ENCODE data around the gene HOXB6. TPM values are rescaled to one million over a fixed set of nuclear protein-coding genes. Genes with fewer than 3 reads are reported as not detected.

HOXB6 gene
- total RNA-seq, 1 donor from 2014 or later, result 0.28 TPM

- peak; percentile 29 for ATAC-seq
These were observed 25.9 kb downstream of the HOXB6 start for GRCh38 chr17:48578616-48579470.

GRCh38 chr17:48577946-48578615 lies 26.7 kb downstream of the HOXB6 start, which contains the start of gene HOXB4:
Gene HOXB4, minus strand, starts transcription at chr17:48578350. Its CDS starts 31 bp downstream, at chr17:48578319.
- peak; percentile 20 for ATAC-seq

- peak; percentile 4 for ATAC-seq
These were observed 27.3 kb downstream of the HOXB6 start for GRCh38 chr17:48577330-48577945.

- ATAC-seq, result peak; percentile 20
These were observed 28.1 kb downstream of the HOXB6 start for GRCh38 chr17:48576479-48577309.

GRCh38 chr17:48575673-48576478 lies 28.9 kb downstream of the HOXB6 start:
- no peak for ATAC-seq

- ATAC-seq, result no peak
These were observed 29.7 kb downstream of the HOXB6 start for GRCh38 chr17:48575066-48575582.

GRCh38 chr17:48574505-48575065 lies 30.2 kb downstream of the HOXB6 start:
- ATAC-seq, result no peak

GRCh38 chr17:48571826-48572417 lies 32.9 kb downstream of the HOXB6 start:
- no peak for ATAC-seq

- no peak for ATAC-seq
These were observed 33.6 kb downstream of the HOXB6 start for GRCh38 chr17:48571024-48571818.

GRCh38 chr17:48570325-48571023 lies 34.3 kb downstream of the HOXB6 start:
- no peak for ATAC-seq

GRCh38 chr17:48569674-48570324 lies 35.0 kb downstream of the HOXB6 start:
- no peak for ATAC-seq

GRCh38 chr17:48569240-48569582 lies 35.6 kb downstream of the HOXB6 start:
- ATAC-seq, result no peak

GRCh38 chr17:48568499-48569239 lies 36.1 kb downstream of the HOXB6 start:
- ATAC-seq, result no peak

- ATAC-seq, result no peak
These were observed 37.0 kb downstream of the HOXB6 start for GRCh38 chr17:48567646-48568354.

GRCh38 chr17:48567209-48567608 lies 37.6 kb downstream of the HOXB6 start:
- no peak for ATAC-seq

- no peak for ATAC-seq
These were observed 38.1 kb downstream of the HOXB6 start for GRCh38 chr17:48566717-48567116.
